NCI-H82 treated with DMSO at 0.1 percent for 48 hours (cell line): ENCODE measurements around the gene PRSS38.

Experiments used
- DNase-seq: peaks from one replicate; lab custom pipeline; 2025; ENCODE audit not compliant: unreplicated experiment; lab: John Stamatoyannopoulos, UW

Gene PRSS38

GRCh38 chr1:227893949-227894721 is 78.7 kb downstream of the PRSS38 start:
- DNase-seq = no peak

DNA sequence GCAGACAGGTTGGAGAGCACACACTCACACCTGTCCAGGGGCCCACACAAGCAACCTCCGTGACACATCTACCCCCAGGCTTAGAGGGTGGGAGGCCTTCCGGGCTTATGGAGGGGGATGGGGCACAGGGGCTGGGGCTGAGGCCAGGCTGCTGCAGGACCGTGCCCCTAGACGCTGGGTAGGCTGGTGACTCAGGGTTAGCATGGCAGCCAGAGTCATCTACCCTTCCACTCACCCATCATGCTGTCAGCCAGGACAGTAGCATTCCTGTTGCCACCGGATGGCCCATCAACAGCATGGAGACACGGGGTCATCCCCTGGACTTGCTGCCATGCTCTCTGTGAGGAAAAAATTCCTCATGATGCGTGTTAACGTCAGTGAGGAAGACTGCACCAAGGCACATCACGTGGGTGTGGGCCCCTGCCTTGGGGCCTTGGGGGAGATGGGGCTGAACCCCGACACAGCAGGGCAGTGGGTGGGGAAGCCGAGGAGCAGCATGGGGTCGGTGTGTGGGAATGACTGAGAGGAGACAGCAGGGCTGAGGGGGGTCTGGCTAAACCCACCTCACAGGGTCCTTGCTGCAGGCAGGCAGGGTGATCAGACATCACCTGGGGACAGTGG is 79.5 kb downstream of the PRSS38 start:
- DNase-seq = no peak
